HG03342 (cell line): ENCODE results near the gene FBN3.
"Not testable (repeated sequence)": the region's sequence is repeated elsewhere in the genome, so short reads cannot be mapped to it uniquely, and the experiment has no call there.

Source experiments
- ATAC-seq: cut with Tn5 transposase; IDR thresholded peaks from one replicate; pipeline ENCODE4 v1.9.1; 2021; ENCODE audit warnings: mild to moderate bottlenecking, moderate library complexity; ENCODE audit not compliant: unreplicated experiment

FBN3 gene

DNA sequence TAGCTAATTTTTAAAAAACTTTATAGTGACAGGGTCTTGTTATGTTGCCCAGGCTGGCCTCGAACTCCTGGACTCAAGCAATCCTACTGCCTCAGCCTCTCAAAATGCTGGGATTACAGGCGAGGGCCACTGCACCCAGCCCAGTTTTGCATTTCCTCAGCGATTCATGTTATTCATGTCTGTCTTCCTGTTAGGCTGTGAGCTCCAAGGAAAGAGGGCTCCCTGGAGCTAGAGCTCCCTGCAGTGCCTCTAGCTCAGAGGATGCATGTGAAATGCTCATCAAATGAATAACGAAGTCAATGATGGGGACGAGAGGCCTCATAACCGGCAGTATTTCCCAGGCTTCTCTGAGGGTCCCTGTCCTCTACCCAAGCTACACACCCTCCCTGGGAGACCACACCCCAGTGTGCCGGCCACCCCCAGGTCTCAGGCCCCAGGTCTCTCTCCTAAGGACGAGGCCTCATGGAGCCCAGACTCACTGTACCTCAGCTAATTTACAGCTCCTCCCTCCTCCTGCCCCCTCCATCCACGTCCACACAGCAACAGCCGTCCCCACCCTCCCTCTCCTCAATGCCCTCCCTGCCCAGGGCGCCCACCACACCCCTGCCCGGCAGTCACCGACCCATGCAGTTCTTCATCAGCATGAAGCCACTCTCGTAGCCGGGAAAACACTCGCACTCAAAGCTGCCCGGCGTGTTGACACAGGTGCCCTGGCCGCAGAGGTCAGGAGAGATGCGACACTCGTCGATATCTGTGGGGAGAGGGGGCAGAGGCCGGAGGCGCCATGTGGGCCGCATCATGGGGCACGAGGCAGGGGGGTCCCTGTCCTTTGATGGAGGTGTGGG, 28.5 kb downstream of the FBN3 start:
- ATAC-seq: no peak

DNA sequence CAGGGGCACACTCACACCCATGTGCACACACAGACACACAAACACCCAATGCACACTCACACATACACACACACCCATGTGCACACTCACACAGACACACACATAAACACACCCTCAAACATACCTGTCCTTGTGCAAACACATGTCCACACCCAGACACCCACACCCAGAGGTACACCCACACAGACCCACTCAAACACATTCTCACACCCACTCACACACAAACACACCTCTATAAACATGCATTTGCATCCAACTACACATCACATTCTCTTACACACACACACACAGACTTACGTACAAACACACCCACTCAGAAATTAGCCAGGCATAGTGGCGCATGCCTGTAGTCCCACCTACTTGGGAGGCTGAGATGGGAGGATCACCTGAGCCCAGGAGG, 31.4 kb downstream of the FBN3 start:
- no peak for ATAC-seq

DNA sequence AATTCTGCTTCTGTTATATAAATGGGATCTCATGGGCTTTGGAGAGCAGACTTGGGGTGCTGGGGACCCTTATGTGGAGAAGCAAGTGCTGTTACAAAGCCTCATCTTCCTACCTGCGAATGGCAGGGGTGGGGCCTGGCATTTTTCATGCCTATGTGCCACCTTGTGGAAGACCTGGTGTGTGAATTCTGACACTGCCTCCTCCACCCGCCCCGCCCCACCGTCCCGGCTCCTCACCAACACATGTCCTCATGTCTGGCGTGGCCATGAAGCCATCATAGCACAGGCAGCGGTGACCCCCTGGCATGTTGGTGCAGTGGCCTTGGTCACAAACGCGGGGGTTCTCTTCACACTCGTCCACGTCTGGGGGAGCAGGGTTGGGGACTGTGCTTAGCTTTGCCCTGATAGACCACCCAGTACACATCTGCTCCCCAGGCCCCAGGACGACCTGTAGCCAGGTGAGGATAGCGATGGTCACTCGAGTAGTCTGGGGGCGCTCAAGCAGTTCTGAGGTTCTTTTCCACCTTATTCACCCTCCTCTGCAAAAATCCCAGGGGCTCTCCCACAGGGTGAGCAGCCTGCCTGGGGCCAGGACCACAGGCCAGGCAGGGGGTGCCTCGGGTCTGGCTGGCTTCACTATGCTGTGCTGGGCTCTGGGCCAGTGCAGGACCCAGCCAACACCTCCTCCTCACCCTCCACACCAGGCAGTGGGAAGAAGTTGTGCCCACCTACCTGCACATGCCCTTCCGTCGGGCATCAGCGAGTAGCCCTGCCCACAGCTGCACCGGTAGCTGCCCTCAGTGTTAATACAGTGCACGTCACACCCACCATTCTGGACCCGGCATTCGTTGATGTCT, 32.7 kb downstream of the FBN3 start:
- ATAC-seq: no peak

DNA sequence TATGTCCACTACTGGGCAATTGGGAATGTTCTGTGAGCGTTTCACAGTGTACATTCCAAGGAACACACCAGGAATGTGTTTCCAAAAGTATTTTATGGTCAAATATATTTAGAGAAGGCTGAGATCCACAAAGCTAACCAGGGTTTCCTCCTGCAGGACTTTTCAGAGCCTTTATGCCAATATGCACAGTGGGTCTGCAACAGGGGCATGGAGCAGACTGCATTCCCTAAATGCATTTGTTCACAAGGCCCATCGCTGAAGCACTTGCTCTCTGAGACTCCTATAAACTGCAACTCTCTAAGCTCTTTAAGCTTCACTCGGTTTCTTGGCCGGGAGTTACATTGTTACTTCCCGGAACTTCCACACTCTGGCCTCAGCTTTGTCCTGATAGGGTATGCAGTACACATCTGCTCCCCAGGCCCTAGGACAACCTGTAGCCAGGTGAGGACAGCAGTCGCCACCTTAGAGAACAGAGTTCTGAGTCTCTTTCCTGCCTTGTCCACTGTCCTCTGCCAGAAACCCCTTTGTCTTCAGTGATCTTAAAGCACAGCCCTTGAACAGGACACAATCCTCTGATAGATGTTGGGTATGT, 33.5 kb downstream of the FBN3 start:
- ATAC-seq: no peak

DNA sequence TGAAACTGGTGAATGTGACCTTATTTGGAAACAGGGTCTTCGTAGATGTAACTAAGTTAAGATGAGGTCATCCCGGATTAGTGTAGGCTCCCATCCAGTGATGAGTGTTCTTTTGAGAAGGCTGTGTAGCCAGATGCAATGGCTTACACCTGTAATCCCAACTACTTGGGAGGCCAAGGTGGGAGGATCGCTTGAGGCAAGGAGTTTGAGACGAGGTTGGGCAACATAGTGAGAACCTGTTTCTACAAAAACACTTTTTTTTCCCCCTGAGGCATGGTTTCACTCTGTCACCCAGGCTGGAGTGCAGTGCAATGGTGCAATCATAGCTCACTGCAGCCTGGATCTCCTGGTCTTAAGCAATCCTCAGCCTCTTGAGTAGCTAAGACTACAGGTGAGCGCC, 36.4 kb downstream of the FBN3 start:
- ATAC-seq: no peak

DNA sequence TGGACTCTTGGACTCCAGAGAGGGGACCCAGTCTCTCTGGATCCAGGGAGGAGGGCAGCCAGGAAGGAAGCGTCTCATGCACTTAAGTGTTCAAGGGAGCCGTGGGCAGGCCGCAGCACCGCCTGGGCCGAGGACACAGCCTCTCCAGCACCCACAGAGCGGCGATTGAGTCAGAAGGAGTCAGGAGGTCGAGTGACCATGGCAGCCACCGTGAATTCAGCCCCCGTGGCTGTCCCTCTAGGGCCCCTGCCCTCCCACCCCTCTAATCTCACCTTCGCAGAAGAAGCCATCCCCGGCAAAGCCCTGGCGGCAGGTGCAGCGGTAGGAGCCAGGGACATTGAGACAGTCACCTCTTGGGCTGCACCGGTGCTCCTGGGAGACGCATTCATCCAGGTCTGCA, 38.0 kb downstream of the FBN3 start:
- no peak for ATAC-seq

DNA sequence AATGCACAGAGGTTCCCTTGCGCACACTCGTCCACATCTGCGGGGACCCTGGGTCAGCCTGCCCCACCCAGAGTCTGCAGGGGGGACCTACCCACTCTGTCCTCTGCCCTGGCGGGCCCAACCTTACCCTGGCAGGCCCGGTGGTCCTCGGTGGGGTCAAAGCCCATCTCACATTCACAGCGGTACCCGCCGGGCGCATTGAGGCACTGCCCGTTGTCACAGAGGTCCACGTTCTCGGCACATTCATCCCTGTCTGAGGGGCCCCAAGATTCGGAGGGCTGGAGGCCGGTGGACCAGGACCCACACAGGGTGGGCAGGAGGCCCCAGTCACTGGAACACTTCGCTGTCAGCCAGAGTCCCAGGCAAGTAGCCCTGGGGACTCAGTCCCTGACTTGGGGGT, 38.5 kb downstream of the FBN3 start:
- no peak for ATAC-seq

DNA sequence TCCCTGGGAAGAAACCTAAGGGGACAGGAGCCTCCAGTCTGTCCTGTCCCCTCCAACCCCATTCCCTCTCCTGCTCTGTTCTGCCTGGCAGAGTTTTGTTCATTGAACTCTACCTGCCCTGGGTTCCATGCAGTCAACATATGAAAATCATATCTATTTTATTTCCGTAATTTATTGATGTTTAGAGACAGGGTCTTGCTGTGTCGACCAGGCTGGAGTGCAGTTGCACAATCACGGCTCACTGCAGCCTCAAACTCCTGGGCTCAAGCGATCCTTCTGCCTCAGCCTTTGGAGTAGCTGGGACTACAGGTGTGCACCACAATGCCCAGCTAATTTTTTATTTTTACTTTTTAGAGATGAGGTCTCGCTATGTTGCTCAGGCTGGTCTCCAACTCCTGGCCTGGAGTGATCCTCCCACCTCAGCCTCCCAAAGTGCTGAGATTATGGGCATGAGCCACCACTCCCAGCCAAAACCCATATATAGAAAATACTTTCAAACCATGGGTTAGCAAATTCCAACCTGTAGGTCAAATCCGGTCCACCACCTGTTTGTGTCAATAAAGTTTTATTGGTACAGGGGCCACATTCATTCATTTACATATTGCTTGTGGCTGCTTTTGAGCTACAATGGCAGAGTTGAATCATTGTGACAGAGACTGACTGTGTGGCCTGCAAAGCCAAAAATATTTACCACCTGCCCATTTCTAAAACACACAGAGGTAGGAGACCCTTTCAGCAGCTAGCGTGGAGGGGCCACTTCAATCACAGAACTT, 39.3 kb downstream of the FBN3 start:
- no peak for ATAC-seq

DNA sequence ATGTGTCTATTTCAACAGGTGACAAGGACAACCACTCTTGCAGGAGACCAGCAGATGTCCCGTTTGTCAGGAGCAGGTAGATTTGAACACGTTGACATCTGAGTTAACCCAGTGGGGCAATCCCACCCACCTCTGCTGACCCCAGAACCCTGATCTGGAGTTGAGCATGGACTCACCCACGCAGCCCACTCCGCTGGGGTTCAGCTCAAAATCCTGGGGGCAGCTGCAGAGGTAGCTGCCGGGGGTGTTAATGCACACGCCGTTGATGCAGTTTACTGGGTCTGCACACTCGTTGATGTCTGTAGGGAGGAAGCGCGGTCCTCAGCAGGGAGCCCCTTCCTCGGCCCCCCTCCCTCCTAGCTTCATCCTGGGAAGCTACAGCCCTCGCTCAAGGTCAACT, 39.9 kb downstream of the FBN3 start:
- no peak for ATAC-seq

DNA sequence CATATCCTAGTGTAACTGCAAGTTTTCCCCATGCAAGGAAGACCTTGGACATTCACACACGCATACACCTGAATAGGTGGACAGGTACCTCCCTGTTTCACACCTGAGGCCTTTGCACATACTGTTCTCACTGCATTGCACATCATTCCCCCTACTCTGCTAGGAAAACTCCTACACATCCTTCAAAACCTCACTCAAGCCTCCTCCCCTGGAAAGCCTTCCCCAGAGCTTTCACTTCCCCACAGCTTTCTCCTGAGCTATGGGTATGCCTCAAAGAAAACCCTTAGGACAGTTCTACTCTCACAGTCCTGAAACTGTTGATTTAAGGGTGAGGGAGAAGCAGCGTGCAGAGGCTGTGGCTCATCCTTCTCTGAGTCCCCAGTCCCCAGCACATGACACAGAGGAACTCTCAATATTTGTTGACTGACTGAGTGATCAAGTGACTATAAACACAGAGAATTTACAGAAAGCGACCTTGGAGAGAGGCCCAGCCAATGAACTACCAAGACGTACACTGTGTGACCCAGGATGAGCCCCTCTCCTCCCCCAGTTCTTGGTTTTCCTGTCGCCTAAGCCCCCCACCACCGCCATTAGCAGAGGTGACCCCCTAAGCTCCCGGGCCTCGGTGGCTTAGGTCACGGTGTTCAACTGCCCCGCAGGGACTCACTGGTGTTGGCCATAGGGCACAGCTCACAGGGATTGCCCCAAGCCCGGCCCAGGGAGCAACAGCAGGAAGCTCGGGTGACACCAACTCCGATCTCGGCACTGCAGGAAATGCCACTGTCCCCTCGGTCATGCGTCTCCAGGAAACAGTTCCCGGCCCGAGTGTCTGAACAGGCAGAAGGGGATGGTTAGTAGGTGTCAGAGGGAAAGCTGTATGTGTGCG, 40.6 kb downstream of the FBN3 start:
- no peak for ATAC-seq

DNA sequence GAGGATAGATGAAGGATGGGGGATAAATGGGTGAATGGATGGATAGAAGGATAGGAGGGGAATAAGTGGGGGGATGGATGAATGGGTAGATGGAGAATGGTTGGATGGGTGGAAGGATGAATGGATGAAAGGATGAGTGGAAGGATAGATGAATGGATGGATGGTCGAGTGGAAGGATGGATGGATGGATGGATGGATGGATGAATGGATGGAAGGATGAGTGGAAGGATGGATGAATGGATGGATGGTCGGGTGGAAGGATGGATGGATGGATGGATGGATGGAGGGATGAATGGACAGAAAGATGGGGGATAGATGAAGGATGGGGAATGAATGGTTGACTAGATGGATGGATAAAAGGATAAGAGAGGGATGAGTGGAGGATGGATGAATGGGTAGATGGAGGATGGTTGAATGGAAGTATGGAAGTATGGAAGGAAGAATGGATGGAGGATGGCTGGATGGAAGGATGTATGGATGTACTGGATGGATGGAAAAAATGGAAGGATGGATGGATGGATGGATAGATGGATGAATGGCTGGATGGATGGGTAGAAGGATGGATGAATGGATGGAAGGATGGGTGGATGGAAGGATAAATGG, 42.0 kb downstream of the FBN3 start:
- no peak for ATAC-seq

DNA sequence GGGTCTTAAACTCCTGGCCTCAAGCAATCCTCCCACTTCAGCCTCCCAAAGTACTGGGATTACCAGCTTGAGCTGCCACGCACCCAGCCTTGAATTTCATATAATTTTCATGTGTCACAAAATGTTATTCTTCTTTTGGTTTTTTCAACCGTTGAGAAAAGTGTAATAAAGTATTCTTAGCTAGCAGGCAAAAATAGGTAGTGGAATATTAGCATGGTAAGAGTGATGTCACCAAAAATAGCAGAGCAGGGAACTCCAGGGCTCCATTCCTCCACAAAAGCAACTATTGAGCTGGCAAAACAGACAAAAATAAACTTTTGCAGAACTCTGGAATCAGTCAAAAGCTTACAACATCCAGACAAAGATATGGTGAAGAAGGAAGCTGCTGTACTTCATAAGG, 43.9 kb downstream of the FBN3 start:
- ATAC-seq: no peak

DNA sequence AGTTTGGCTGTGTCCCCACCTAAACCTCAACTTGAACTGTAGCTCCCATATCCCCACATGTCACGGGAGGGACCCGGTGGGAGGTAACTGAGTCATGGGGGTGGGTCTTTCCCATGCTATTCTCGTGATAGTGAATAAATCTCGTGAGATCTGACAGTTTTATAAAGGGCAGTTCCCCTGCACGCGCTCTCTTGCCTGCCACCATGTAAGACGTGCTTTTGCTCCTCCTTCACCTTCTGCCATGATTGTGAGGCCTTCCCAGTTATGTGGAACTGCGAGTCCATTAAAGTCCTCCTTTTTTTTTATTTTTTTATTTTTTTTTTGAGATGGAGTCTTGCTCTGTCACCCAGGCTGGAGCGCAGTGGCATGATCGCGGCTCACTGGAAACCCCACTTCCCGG, 47.5 kb downstream of the FBN3 start:
- ATAC-seq: not testable (repeated sequence)

DNA sequence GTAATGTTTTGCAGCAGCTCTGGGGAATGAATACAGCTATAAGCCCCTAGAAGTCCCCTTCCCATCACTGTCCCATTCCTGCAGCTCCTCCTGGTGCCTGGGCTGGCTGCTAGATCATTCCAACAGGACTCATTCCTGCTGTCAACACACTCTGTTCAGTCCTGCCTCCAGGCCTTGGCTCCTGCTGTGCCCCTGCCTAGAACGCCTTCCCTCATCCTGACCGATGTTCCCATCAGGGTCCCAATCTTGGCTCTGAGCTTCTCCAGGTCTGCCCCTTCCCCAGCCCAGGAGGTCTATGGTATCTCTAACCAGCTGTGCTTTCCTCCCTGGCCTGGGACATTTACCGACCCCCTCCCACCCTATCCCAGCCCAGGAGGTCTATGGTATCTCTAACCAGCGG, 48.1 kb downstream of the FBN3 start:
- no peak for ATAC-seq

DNA sequence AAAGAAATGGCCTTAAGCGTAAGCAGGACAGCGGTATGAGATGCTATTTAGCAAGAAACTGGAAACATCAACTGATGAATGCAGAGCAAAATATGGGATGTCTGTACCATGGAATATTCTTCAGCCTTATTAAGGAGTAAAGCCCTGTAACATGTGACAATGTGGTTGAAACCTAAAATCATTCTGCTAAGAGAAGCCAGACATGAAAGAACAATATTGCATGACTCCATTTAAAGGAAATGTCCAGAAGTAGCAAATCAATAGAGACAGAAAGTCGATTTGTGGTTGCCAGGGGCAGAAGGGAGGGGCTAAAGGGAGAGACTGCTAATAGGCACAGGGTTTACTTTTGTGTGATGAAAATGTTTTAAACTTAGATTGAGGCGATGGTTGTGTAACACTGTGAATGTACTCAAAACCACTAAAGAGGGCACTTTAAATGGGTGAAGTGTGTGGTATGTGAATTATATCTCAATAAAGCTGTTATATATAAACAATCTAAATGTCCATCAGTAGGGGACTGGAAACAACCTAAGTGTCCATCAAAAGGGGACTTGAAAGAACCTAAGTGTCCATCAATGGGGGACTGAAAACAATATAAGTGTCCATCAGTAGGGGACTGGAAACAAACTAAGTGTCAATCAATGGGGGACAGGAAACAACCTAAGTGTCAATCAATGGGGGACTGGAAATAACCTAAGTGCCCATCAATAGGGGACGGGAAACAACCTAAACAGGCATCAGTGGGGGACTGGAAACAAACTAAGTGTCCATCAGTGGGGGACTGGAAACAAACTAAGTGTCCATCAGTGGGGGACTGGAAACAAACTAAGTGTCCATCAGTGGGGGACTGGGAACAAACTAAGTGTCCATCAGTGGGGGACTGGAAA, 51.5 kb downstream of the FBN3 start:
- ATAC-seq: no peak

DNA sequence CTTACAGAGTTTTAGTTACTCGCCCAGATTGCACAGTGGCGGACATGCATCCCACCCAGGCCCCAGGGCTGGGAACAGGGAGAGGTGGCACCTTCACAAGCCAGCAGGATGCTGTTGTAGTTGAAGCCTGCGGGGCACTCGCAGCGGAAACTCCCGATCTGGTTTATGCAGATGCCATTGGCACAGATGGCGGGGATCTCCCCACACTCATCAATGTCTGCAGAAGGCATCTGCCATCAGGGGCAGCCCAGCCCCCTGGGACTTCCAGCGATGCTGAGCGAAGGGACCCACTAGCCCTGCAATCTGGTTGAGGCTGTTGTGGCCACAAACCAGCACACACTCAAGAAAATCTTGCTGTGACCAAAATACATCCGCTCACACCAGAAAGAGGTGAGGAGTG, 52.2 kb downstream of the FBN3 start:
- no peak for ATAC-seq

DNA sequence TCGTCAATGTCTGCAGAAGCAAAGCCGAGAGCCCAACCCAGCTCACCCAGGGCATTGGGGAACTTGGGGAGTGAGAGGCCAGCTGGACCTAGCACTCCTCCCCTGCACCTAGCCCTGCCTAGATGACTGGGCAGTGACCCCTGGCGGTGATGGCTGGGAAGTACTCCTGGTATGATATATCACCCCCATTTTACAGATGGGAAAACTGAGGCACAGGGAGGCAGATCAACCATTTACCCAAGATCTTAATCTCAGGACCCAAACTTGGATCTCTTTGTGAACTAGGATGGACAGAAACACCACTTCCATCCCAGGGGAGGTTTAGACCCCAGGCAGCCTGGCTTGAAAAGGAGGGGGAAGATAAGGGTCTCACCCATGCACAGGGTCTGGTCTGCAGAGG, 53.3 kb downstream of the FBN3 start:
- no peak for ATAC-seq

DNA sequence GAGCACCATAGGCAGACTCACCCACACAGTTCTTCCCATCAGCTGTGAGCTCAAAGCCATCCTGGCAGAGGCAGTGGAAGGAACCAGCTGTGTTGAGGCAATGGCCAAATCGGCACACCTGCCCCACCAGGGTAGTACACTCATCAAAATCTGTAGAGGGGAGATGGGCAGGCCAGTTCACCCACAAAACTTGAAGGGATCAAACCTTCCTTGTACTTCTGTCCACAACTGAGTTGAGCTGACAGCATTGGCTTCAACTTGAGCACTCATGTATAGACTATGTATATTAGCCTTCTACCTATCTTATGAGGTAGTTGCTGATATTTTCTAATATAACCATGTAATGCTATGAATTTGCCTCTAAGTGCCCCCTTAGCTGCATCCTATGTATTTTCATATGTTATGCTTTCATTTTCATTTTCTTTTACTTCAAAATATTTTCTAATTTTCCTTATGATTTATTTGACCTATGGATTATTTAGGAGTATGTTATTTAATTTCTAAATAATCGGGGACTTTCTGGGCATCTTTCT, 54.0 kb downstream of the FBN3 start:
- ATAC-seq: no peak
